Nephron progenitor cell (in vitro differentiated cells): ENCODE results near the gene KLF1.

ENCODE experiments used
- DNase-seq: peaks from one replicate; pipeline ENCODE4 v3.0.0; 2021
- H3K27ac Mint-ChIP-seq: 2 replicates; pipeline ENCODE4 v1.8.0; 2021; ENCODE audit warnings: mild to moderate bottlenecking, moderate library complexity, mixed read lengths
- H3K27me3 Mint-ChIP-seq: 2 replicates; pipeline ENCODE4 v1.8.0; 2021; ENCODE audit warnings: mild to moderate bottlenecking, low read depth, mixed read lengths; ENCODE audit not compliant: poor library complexity
- H3K36me3 Mint-ChIP-seq: 2 replicates; pipeline ENCODE4 v1.8.0; 2021; ENCODE audit warnings: low read depth, mixed read lengths
- H3K4me1 Mint-ChIP-seq: 2 replicates; pipeline ENCODE4 v1.8.0; 2021; ENCODE audit warnings: mixed read lengths
- H3K4me3 Mint-ChIP-seq: 2 replicates; pipeline ENCODE4 v1.8.0; 2021; ENCODE audit warnings: mild to moderate bottlenecking, moderate library complexity, mixed read lengths
- H3K9me3 Mint-ChIP-seq: 2 replicates; pipeline ENCODE4 v1.8.0; 2021; ENCODE audit warnings: mild to moderate bottlenecking, moderate library complexity, mixed read lengths
- CTCF ChIP-seq: fragments of 200-600 bp; sonication (generic); IDR thresholded peaks from 2 replicates; pipeline ENCODE4 v1.5.0; 2021; ENCODE audit warnings: antibody characterized with exemption

The KLF1 gene

GRCh38 chr19:12886651-12886968, 391 bp downstream of the KLF1 start:
- no peak overlapping the region for H3K27ac Mint-ChIP-seq

GRCh38 chr19:12885749-12886650, 1.0 kb downstream of the KLF1 start:
- no peak for DNase-seq
- peak overlapping the region; percentile 70 for H3K4me3 Mint-ChIP-seq
- H3K27me3 Mint-ChIP-seq, result peaks cover 74% of the 10 kb centered on the region
- H3K9me3 Mint-ChIP-seq, result peaks cover 27% of the 10 kb centered on the region
- peaks cover 18% of the 10 kb centered on the region for H3K4me1 Mint-ChIP-seq
- no peak overlapping the region for H3K27ac Mint-ChIP-seq
- no peaks in the 10 kb centered on the region for H3K36me3 Mint-ChIP-seq
- no peak for TF ChIP-seq CTCF

More at GRCh38 chr19:12886651-12886968, 391 bp downstream of the KLF1 start:
- Mint-ChIP-seq H3K36me3 (no peaks in the 10 kb centered on the region), H3K27me3 (peaks cover 74% of the 10 kb centered on the region), H3K4me3 (peak overlapping the region; percentile 70), H3K9me3 (peaks cover 27% of the 10 kb centered on the region), H3K4me1 (peaks cover 25% of the 10 kb centered on the region)
- no peak for DNase-seq
- no peak for TF ChIP-seq CTCF

- Mint-ChIP-seq H3K27me3 (peaks cover 79% of the 10 kb centered on the region), H3K36me3 (no peaks in the 10 kb centered on the region), H3K4me1 (peaks cover 19% of the 10 kb centered on the region), H3K4me3 (peak overlapping the region; percentile 71), H3K9me3 (peaks cover 27% of the 10 kb centered on the region), H3K27ac (no peak overlapping the region)
- DNase-seq, result peak; percentile 71
- peak; percentile 55 for TF ChIP-seq CTCF
Measured at GRCh38 chr19:12884926-12885748, 1.9 kb downstream of the KLF1 start.

GRCh38 chr19:12884627-12884925, 2.4 kb downstream of the KLF1 start:
- Mint-ChIP-seq H3K4me1 (peaks cover 20% of the 10 kb centered on the region), H3K36me3 (no peaks in the 10 kb centered on the region), H3K9me3 (peaks cover 27% of the 10 kb centered on the region), H3K27ac (no peak overlapping the region), H3K4me3 (no peak overlapping the region), H3K27me3 (peaks cover 81% of the 10 kb centered on the region)
- no peak for TF ChIP-seq CTCF
- no peak for DNase-seq

- Mint-ChIP-seq H3K4me3 (no peak overlapping the region), H3K9me3 (peaks cover 27% of the 10 kb centered on the region), H3K27me3 (peaks cover 82% of the 10 kb centered on the region), H3K36me3 (no peaks in the 10 kb centered on the region), H3K4me1 (peaks cover 19% of the 10 kb centered on the region), H3K27ac (no peak overlapping the region)
- no peak for DNase-seq
- no peak for TF ChIP-seq CTCF
Measured at GRCh38 chr19:12884202-12884601, 2.8 kb downstream of the KLF1 start.
